ENCODE measurements around the gene CDC42. TPM values are rescaled to one million over a fixed set of nuclear protein-coding genes. Genes with fewer than 3 reads are reported as not detected.
A peak's percentile ranks its signal among the peaks of the same experiment; 100 is the strongest.

CDC42 gene
- total RNA-seq, 1 experiment from 2014 or later, result 245 TPM

GRCh38 chr1:22025368-22026155, 26.9 kb upstream of the CDC42 start:
- CTCF ChIA-PET, result interaction anchor here (0.5 kb wide), 1 partner anchor 249 kb away, joined by 3 read pairs; no protein-coding TSS in a partner anchor
- Histone ChIP-seq H3K9ac (ENCODE audit: low read length) (peak overlapping the region; percentile 100), H3K79me2 (ENCODE audit: low read length) (peaks cover 8% of the 10 kb centered on the region), H3K9me2 (replicated peaks; ENCODE audit: low read length) (no peaks in the 10 kb centered on the region), H3K4me1 (ENCODE audit: insufficient read depth, low read length) (peaks cover 11% of the 10 kb centered on the region), H2AFZ (ENCODE audit: low read length) (peak overlapping the region; percentile 97), H4K20me1 (ENCODE audit: low read length) (no peaks in the 10 kb centered on the region), H3K27ac (ENCODE audit: low read length) (peak overlapping the region; percentile 96), H3K27me3 (ENCODE audit: low read length) (no peaks in the 10 kb centered on the region), H3K36me3 (ENCODE audit: low read depth, low read length) (no peaks in the 10 kb centered on the region), H3K4me3 (ENCODE audit: low read length) (peak overlapping the region; percentile 91), H3K9me3 (ENCODE audit: low read length) (no peaks in the 10 kb centered on the region), H3K4me2 (ENCODE audit: low read length) (peak overlapping the region; percentile 99), H3F3A (ENCODE audit: low read length, unreplicated experiment) (no peaks in the 10 kb centered on the region)
- intact Hi-C loops (cut with micrococcal nuclease), result loop anchor here (2.0 kb wide), 1 partner anchor 19 kb away; no protein-coding TSS in a partner anchor
- TF ChIP-seq EZH2 (IDR thresholded peaks at IDR 0.05; ENCODE audit: low read length, unreplicated experiment) (no peak), EZH2phosphoT487 (IDR thresholded peaks at IDR 0.05; ENCODE audit: borderline replicate concordance, low read length) (no peak), CTCF (conservative IDR thresholded peaks at IDR 0.05; ENCODE audit: low read depth, low read length) (no peak)
- DNase-seq (peak; percentile 89), ATAC-seq (peak; percentile 87)
- TSS peak; percentile 88 for BruUV-seq (replicated peaks)
- POLR2A ChIA-PET (ENCODE audit: unreplicated experiment), result interaction anchor here (0.5 to 0.6 kb wide), 3 partner anchors 59 to 387 kb away, joined by 3 read pairs; no protein-coding TSS in a partner anchor

- TF ChIP-seq EZH2 (IDR thresholded peaks at IDR 0.05; ENCODE audit: low read length, unreplicated experiment) (no peak), CTCF (conservative IDR thresholded peaks at IDR 0.05; ENCODE audit: low read depth, low read length) (no peak), EZH2phosphoT487 (IDR thresholded peaks at IDR 0.05; ENCODE audit: borderline replicate concordance, low read length) (no peak)
- no peak for ATAC-seq
- DNase-seq, result no peak
- no TSS peak for BruUV-seq (replicated peaks)
- Histone ChIP-seq H3K9ac (ENCODE audit: low read length) (no peak overlapping the region), H3K4me1 (ENCODE audit: insufficient read depth, low read length) (peaks cover 11% of the 10 kb centered on the region), H3K27me3 (ENCODE audit: low read length) (no peaks in the 10 kb centered on the region), H3K27ac (ENCODE audit: low read length) (no peak overlapping the region), H3K4me3 (ENCODE audit: low read length) (no peak overlapping the region), H3K9me2 (replicated peaks; ENCODE audit: low read length) (no peaks in the 10 kb centered on the region), H4K20me1 (ENCODE audit: low read length) (no peaks in the 10 kb centered on the region), H3K9me3 (ENCODE audit: low read length) (no peaks in the 10 kb centered on the region), H3K36me3 (ENCODE audit: low read depth, low read length) (no peaks in the 10 kb centered on the region), H3F3A (ENCODE audit: low read length, unreplicated experiment) (no peaks in the 10 kb centered on the region), H3K4me2 (ENCODE audit: low read length) (no peak overlapping the region), H3K79me2 (ENCODE audit: low read length) (peaks cover 8% of the 10 kb centered on the region), H2AFZ (ENCODE audit: low read length) (no peak overlapping the region)
- ChIA-PET POLR2A (ENCODE audit: unreplicated experiment) (no interaction called here), CTCF (no interaction called here)
- intact Hi-C loops (cut with micrococcal nuclease), result loop anchor here (2.0 kb wide), 1 partner anchor 18 kb away; no protein-coding TSS in a partner anchor
These were observed 25.6 kb upstream of the CDC42 start for GRCh38 chr1:22026924-22027289.

GRCh38 chr1:22030057-22030456, 22.5 kb upstream of the CDC42 start:
- ATAC-seq, result no peak
- Histone ChIP-seq H3K4me1 (ENCODE audit: insufficient read depth, low read length) (peaks cover 7% of the 10 kb centered on the region), H3F3A (ENCODE audit: low read length, unreplicated experiment) (no peaks in the 10 kb centered on the region), H3K9me2 (replicated peaks; ENCODE audit: low read length) (no peaks in the 10 kb centered on the region), H3K27me3 (ENCODE audit: low read length) (no peaks in the 10 kb centered on the region), H2AFZ (ENCODE audit: low read length) (no peak overlapping the region), H3K4me3 (ENCODE audit: low read length) (no peak overlapping the region), H3K79me2 (ENCODE audit: low read length) (peaks cover 8% of the 10 kb centered on the region), H3K9ac (ENCODE audit: low read length) (no peak overlapping the region), H3K36me3 (ENCODE audit: low read depth, low read length) (no peaks in the 10 kb centered on the region), H3K4me2 (ENCODE audit: low read length) (no peak overlapping the region), H3K9me3 (ENCODE audit: low read length) (no peaks in the 10 kb centered on the region), H3K27ac (ENCODE audit: low read length) (no peak overlapping the region), H4K20me1 (ENCODE audit: low read length) (no peaks in the 10 kb centered on the region)
- ChIA-PET POLR2A (ENCODE audit: unreplicated experiment) (no interaction called here), CTCF (no interaction called here)
- TF ChIP-seq EZH2 (IDR thresholded peaks at IDR 0.05; ENCODE audit: low read length, unreplicated experiment) (no peak), CTCF (conservative IDR thresholded peaks at IDR 0.05; ENCODE audit: low read depth, low read length) (no peak), EZH2phosphoT487 (IDR thresholded peaks at IDR 0.05; ENCODE audit: borderline replicate concordance, low read length) (no peak)
- DNase-seq, result no peak
- BruUV-seq (replicated peaks), result no TSS peak
- intact Hi-C loops (cut with micrococcal nuclease), result no loop called here
